HepG2 (cell line): ENCODE measurements around the gene SCGB1D1. TPM values are rescaled to one million over a fixed set of nuclear protein-coding genes. Genes with fewer than 3 reads are reported as not detected.

Source experiments
- ATAC-seq: fragments of 200-7000 bp; cut with Tn5 transposase; 3 replicates; pipeline ENCODE4 v1.9.1; 2020; ENCODE audit warnings: mild to moderate bottlenecking, moderate library complexity
- BruUV-seq: library from RNA; stranded (reverse); fragments of 400-500 nt; replicated peaks from 2 replicates; lab custom pipeline; 2021; lab: Mats Ljungman, UMichigan
- CTCF ChIA-PET: fragments of 300-600 bp; formaldehyde crosslinking; extraction: SDS; loops from one replicate; lab custom pipeline; 2021; ENCODE audit warnings: low total read pairs, inconsistent platforms, low intra/inter-chr PET ratio; lab: Yijun Ruan, JAX
- POLR2A ChIA-PET: fragments of 350-600 bp; sonication (Branson Sonifier 250); formaldehyde crosslinking; loops from one replicate; lab custom pipeline; 2020; ENCODE audit warnings: antibody characterized with exemption, inconsistent platforms; lab: Yijun Ruan, JAX
- DNase-seq: peaks from one replicate; pipeline ENCODE4 v3.0.0-alpha.2; 2015; ENCODE audit warnings: low spot score
- FAIRE-seq: peaks from 3 replicates; lab custom pipeline; 2011; peaks lifted over from hg19 to GRCh38; lab: Jason Lieb, UNC
- H2AFZ ChIP-seq: one replicate; pipeline ENCODE4 v1.6.1; 2011; ENCODE audit warnings: low read length, inconsistent platforms
- H3K27ac ChIP-seq: fragments of 300-600 bp; 3 replicates; pipeline ENCODE4 v1.8.0; 2011; ENCODE audit warnings: mixed run types, mild to moderate bottlenecking, mixed read lengths, low read length, inconsistent platforms; ENCODE audit not compliant: insufficient read depth; ENCODE audit errors: extremely low read length
- H3K27me3 ChIP-seq, 2 experiments: fragments of 200-600 bp in 1 of 2; 2 replicates in 1 of 2; 3 replicates in 1 of 2; pipeline versions ENCODE4 v1.6.0 to v1.8.0; 2011; ENCODE audit warnings: low read length in 2 of 2, mild to moderate bottlenecking in 2 of 2, moderate library complexity in 2 of 2, inconsistent platforms in 1 of 2; ENCODE audit not compliant: insufficient read depth in 2 of 2, control insufficient read depth in 1 of 2
- H3K36me3 ChIP-seq, 2 experiments: fragments of 200-600 bp in 1 of 2; replicated peaks in 1 of 2; 2 replicates in 1 of 2; 3 replicates in 1 of 2; pipeline versions ENCODE4 v1.5.1 to v1.8.0; 2011; ENCODE audit warnings: low read length in 2 of 2, inconsistent platforms in 1 of 2; ENCODE audit not compliant: insufficient read depth in 2 of 2, control insufficient read depth in 1 of 2
- H3K4me1 ChIP-seq: 2 replicates; pipeline ENCODE4 v1.5.1; 2012; ENCODE audit warnings: low read length, inconsistent platforms; ENCODE audit not compliant: insufficient read depth
- H3K4me2 ChIP-seq: 2 replicates; pipeline ENCODE4 v1.6.0; 2011; ENCODE audit warnings: low read depth, low read length, inconsistent platforms
- H3K4me3 ChIP-seq, 3 experiments: fragments of 200-600 bp in 1 of 3; sonication (generic), shearing (Covaris generic) in 1 of 3; replicated peaks in 1 of 3; 2 replicates each; pipeline ENCODE4 v1.5.1; 2011 to 2016; ENCODE audit warnings: low read length in 3 of 3, inconsistent platforms in 2 of 3, low read depth in 2 of 3, mild to moderate bottlenecking in 2 of 3, control low read depth in 1 of 3, mixed read lengths in 1 of 3; ENCODE audit not compliant: insufficient read depth in 1 of 3
- H3K79me2 ChIP-seq: one replicate; pipeline ENCODE4 v1.6.1; 2011; ENCODE audit warnings: low read length, inconsistent platforms; ENCODE audit not compliant: insufficient read depth
- H3K9ac ChIP-seq: 2 replicates; pipeline ENCODE4 v1.6.0; 2011; ENCODE audit warnings: mild to moderate bottlenecking, low read depth, low read length, inconsistent platforms; ENCODE audit not compliant: insufficient read depth
- H3K9me3 ChIP-seq: 2 replicates; pipeline ENCODE4 v1.5.1; 2012; ENCODE audit warnings: mild to moderate bottlenecking, low read length
- H4K20me1 ChIP-seq: 2 replicates; pipeline ENCODE4 v1.6.0; 2011; ENCODE audit warnings: inconsistent platforms, mild to moderate bottlenecking, low read length, moderate library complexity; ENCODE audit not compliant: insufficient read depth
- DNMT1 ChIP-seq: sonication (generic); formaldehyde crosslinking; IDR thresholded peaks from 2 replicates; pipeline ENCODE4 v1.5.1; 2020; ENCODE audit warnings: mild to moderate bottlenecking, missing genetic modification reagents
- GFI1 ChIP-seq: sonication (generic); formaldehyde crosslinking; IDR thresholded peaks from 2 replicates; pipeline ENCODE4 v1.5.0; 2020; ENCODE audit warnings: missing genetic modification reagents, mild to moderate bottlenecking, borderline replicate concordance
- MED1 ChIP-seq: sonication (generic); formaldehyde crosslinking; IDR thresholded peaks from 2 replicates; pipeline ENCODE4 v1.4.0; 2020; ENCODE audit warnings: missing genetic modification reagents
- PAX8 ChIP-seq: sonication (generic); formaldehyde crosslinking; IDR thresholded peaks from 2 replicates; pipeline ENCODE4 v1.8.0; 2022; ENCODE audit warnings: mild to moderate bottlenecking, missing genetic modification reagents, borderline replicate concordance
- RELA ChIP-seq: sonication (generic); formaldehyde crosslinking; IDR thresholded peaks from 2 replicates; pipeline ENCODE4 v1.4.0; 2020; ENCODE audit warnings: missing genetic modification reagents
- THAP8 ChIP-seq: sonication (generic); formaldehyde crosslinking; IDR thresholded peaks from 2 replicates; pipeline ENCODE4 v1.5.1; 2020; ENCODE audit warnings: missing genetic modification reagents, mild to moderate bottlenecking, borderline replicate concordance
- THYN1 ChIP-seq: sonication (generic); formaldehyde crosslinking; IDR thresholded peaks from 2 replicates; pipeline ENCODE4 v1.8.1; 2023; ENCODE audit warnings: low read depth, mild to moderate bottlenecking, moderate library complexity, missing genetic modification reagents, borderline replicate concordance
- ZFP37 ChIP-seq: sonication (generic); formaldehyde crosslinking; IDR thresholded peaks from 2 replicates; pipeline ENCODE4 v1.4.0; 2020; ENCODE audit warnings: missing genetic modification reagents, borderline replicate concordance
- ZIK1 ChIP-seq: sonication (generic); formaldehyde crosslinking; IDR thresholded peaks from 2 replicates; pipeline ENCODE4 v1.5.0; 2020; ENCODE audit warnings: mild to moderate bottlenecking, low read depth, missing genetic modification reagents, borderline replicate concordance
- ZNF225 ChIP-seq: sonication (generic); formaldehyde crosslinking; IDR thresholded peaks from 2 replicates; pipeline ENCODE4 v1.4.0; 2020; ENCODE audit warnings: mild to moderate bottlenecking, missing genetic modification reagents
- ZNF33B ChIP-seq: sonication (generic); formaldehyde crosslinking; IDR thresholded peaks from 2 replicates; pipeline ENCODE4 v1.5.1; 2020; ENCODE audit warnings: mild to moderate bottlenecking, missing genetic modification reagents
- ZNF713 ChIP-seq: sonication (generic); formaldehyde crosslinking; IDR thresholded peaks from 2 replicates; pipeline ENCODE4 v1.4.0; 2020; ENCODE audit warnings: mild to moderate bottlenecking, missing genetic modification reagents
- ZNF773 ChIP-seq: sonication (generic); formaldehyde crosslinking; IDR thresholded peaks from 2 replicates; pipeline ENCODE4 v1.4.0; 2020; ENCODE audit warnings: missing genetic modification reagents, borderline replicate concordance
- WGBS: methylation state at CpG from one replicate; pipeline ENCODE4 v1.1.6; 2017; ENCODE audit warnings: low lambda C conversion rate; 5-methylcytosine and 5-hydroxymethylcytosine counted together
- in situ Hi-C: cut with HindIII; loops from 2 replicates; pipeline ENCODE4 v1.10.0; 2017; ENCODE audit warnings: low pct_unique_long_range_greater_than_20kb; ENCODE audit not compliant: extremely low pct_ligation_motif_present
- intact Hi-C: fragments of 100-400 bp; cut with micrococcal nuclease; formaldehyde crosslinking; loops from one replicate; pipeline ENCODE4 v1.10.0; 2022; ENCODE audit not compliant: unreplicated experiment
- polyA plus RNA-seq, 8 experiments: library from polyadenylated mRNA; depleted of rRNA in 3 of 8; stranded (reverse) in 7 of 8; unstranded in 1 of 8; fragments of >200 nt; fragmentation: Illumina TruSeq in 4 of 8; extraction: Trizol in 4 of 8; gene quantifications; 2 replicates each; pipeline versions ENCODE4 v1.2.1 to v1.2.3, GENCODE V29; 2011 to 2016; ENCODE audit warnings: low read depth in 4 of 8, missing spikeins in 1 of 8, mixed read lengths in 1 of 8; ENCODE audit not compliant: insufficient read depth in 1 of 8
- total RNA-seq, 5 experiments: library from RNA; depleted of rRNA; stranded (reverse); fragments of >200 nt; fragmentation: Illumina TruSeq; extraction: Trizol; gene quantifications; 2 replicates each; pipeline ENCODE4 v1.2.3, GENCODE V29; 2016; ENCODE audit warnings: low read depth in 1 of 5
- TF ChIP-seq, protein P1 (sequence below): sonication (generic); formaldehyde crosslinking; IDR thresholded peaks from 2 replicates; pipeline ENCODE4 v1.4.0; 2020; ENCODE audit warnings: missing genetic modification reagents

The SCGB1D1 gene
- total and polyA plus RNA-seq, 2 of the 13 experiments (the other 11 are each of a cell fraction or from before 2014, with no cell fraction given) = not detected

DNA sequence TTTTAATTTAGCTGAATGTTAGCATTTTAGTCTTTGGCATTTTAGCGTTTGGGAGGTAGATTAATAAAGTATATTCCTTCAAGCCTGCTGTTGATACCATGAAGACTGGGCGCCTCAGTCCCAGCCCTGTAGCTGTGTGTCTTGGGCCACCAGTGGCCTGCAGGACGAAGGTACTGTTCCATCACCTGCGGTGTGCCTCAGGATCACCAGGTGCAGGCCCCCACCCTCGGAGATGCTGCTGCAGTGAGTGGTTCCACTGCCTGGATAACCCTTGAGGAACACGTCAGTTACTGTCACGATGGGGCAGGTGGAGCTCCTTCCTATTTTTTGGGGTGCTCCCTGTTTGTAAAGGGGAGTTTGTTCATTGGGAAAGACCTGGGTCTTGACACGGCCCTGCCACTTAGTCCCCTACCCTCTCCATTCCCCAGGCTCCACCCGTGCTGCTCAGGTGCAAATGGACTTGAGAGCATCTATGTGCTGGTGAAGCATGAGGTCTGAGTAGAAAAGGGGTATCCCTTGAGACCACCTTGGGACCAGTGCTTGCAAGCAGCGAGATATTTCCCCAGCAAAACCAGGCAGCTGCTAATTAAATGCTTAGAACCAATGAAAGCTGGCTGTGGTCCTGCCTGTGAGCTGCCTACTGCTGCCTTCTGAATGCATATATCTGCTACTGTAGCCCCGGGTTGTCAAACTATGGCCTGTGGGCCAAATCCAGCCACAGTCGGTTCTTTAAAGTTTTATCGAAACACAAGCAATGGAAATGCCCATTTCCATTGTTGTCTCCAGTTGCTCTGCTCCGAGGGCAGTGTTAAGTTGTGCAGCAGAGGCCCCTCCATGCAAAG is 37.5 kb upstream of the SCGB1D1 start (continued):
- TF ChIP-seq ZFP37 (CRISPR knock-in tag) = no peak
- no peak for TF ChIP-seq ZNF713 (CRISPR knock-in tag)
- no peak for TF ChIP-seq ZNF773 (CRISPR knock-in tag)
- TF ChIP-seq ZNF225 (CRISPR knock-in tag) = no peak
- TF ChIP-seq GFI1 (CRISPR knock-in tag) = no peak
- no peak for TF ChIP-seq THAP8
- no peak for TF ChIP-seq ZNF33B (CRISPR knock-in tag)
- no peak for TF ChIP-seq MED1

DNA sequence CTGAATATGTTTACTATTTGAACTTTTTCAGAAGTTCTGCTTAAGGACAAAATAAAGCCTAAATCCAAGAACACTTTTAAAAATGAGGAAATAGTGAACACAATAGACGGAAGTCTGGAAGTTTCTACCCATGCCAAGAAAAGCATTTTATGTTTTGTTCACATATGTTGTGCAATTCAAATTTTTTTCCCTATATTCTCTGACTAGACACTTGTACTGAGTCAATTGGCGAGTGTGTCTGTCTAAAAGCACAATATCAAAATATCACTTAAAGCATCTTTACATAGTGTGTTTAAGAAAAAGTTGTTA is 37.0 kb upstream of the SCGB1D1 start:
- TF ChIP-seq THYN1 (CRISPR knock-in tag) (no peak), RELA (CRISPR knock-in tag) (no peak), DNMT1 (no peak), PAX8 (CRISPR knock-in tag) (no peak), ZIK1 (CRISPR knock-in tag) (no peak)
- TF ChIP-seq, protein P1, sequence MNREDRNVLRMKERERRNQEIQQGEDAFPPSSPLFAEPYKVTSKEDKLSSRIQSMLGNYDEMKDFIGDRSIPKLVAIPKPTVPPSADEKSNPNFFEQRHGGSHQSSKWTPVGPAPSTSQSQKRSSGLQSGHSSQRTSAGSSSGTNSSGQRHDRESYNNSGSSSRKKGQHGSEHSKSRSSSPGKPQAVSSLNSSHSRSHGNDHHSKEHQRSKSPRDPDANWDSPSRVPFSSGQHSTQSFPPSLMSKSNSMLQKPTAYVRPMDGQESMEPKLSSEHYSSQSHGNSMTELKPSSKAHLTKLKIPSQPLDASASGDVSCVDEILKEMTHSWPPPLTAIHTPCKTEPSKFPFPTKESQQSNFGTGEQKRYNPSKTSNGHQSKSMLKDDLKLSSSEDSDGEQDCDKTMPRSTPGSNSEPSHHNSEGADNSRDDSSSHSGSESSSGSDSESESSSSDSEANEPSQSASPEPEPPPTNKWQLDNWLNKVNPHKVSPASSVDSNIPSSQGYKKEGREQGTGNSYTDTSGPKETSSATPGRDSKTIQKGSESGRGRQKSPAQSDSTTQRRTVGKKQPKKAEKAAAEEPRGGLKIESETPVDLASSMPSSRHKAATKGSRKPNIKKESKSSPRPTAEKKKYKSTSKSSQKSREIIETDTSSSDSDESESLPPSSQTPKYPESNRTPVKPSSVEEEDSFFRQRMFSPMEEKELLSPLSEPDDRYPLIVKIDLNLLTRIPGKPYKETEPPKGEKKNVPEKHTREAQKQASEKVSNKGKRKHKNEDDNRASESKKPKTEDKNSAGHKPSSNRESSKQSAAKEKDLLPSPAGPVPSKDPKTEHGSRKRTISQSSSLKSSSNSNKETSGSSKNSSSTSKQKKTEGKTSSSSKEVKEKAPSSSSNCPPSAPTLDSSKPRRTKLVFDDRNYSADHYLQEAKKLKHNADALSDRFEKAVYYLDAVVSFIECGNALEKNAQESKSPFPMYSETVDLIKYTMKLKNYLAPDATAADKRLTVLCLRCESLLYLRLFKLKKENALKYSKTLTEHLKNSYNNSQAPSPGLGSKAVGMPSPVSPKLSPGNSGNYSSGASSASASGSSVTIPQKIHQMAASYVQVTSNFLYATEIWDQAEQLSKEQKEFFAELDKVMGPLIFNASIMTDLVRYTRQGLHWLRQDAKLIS (CRISPR knock-in tag) = no peak
- Histone ChIP-seq H3K27ac (no peak overlapping the region), H3K9me3 (no peaks in the 10 kb centered on the region), H2AFZ (no peak overlapping the region), H3K27me3 (peaks cover 0 to 3% of the 10 kb centered on the region in 2 experiments; a peak in 2 of 5 replicates), H3K4me1 (no peaks in the 10 kb centered on the region), H3K4me3 (no peak overlapping the region), H3K4me2 (no peak overlapping the region), H3K9ac (no peak overlapping the region), H4K20me1 (no peaks in the 10 kb centered on the region), H3K79me2 (no peaks in the 10 kb centered on the region), H3K36me3 (peaks cover 24 to 38% of the 10 kb centered on the region in 2 experiments)
- ChIA-PET POLR2A (no interaction called here), CTCF (no interaction called here)
- in situ Hi-C loops = no loop called here
- intact Hi-C loops = no loop called here
- WGBS = 91% methylated on average over 2 of the region's 2 CpGs
- no TSS peak for BruUV-seq
- FAIRE-seq (no peak), ATAC-seq (no peak), DNase-seq (no peak)
